Activated B cell treated with CpG ODN at 0.5 μM for 24 hours (primary cell): ENCODE measurements around the gene ANO6. TPM values are rescaled to one million over a fixed set of nuclear protein-coding genes. Genes with fewer than 3 reads are reported as not detected.

Experiments used
- ATAC-seq: fragments of 200-7000 bp; cut with Tn5 transposase; one replicate; pipeline ENCODE4 v1.10.0; 2021; ENCODE audit warnings: low read depth, mild to moderate bottlenecking, moderate library complexity
- CTCF ChIA-PET: fragments of 350-600 bp; sonication (Branson Sonifier 250); formaldehyde crosslinking; loops from one replicate; lab custom pipeline; 2021; ENCODE audit warnings: antibody characterized with exemption; lab: Charles Lee
- POLR2A ChIA-PET: fragments of 350-600 bp; sonication (Branson Sonifier 250); formaldehyde crosslinking; loops from one replicate; lab custom pipeline; 2021; ENCODE audit warnings: antibody characterized with exemption; lab: Charles Lee
- DNase-seq: peaks from one replicate; pipeline ENCODE4 v3.0.0; 2022
- H3K27ac Mint-ChIP-seq: one replicate; pipeline ENCODE4 v1.8.0; 2020; ENCODE audit warnings: mixed read lengths
- H3K27me3 Mint-ChIP-seq: one replicate; pipeline ENCODE4 v1.8.0; 2021; ENCODE audit warnings: mixed read lengths
- H3K36me3 Mint-ChIP-seq: one replicate; pipeline ENCODE4 v1.8.0; 2021; ENCODE audit warnings: low read depth, mixed read lengths
- H3K4me1 Mint-ChIP-seq: one replicate; pipeline ENCODE4 v1.8.0; 2021; ENCODE audit warnings: mixed read lengths
- H3K4me3 Mint-ChIP-seq: one replicate; pipeline ENCODE4 v1.8.0; 2020; ENCODE audit warnings: mild to moderate bottlenecking, mixed read lengths
- H3K9me3 Mint-ChIP-seq: one replicate; pipeline ENCODE4 v1.8.0; 2020; ENCODE audit warnings: mixed read lengths
- intact Hi-C: fragments of 100-400 bp; cut with micrococcal nuclease; formaldehyde crosslinking; loops from one replicate; pipeline ENCODE4 v1.15.1; 2024
- total RNA-seq: library from RNA; stranded (reverse); gene quantifications from 2 replicates; pipeline ENCODE4 v1.2.3, GENCODE V29; 2022
- TF ChIP-seq, protein P1 (sequence below): fragments of 200-600 bp; IDR thresholded peaks from one replicate; pipeline ENCODE4 v1.8.0; 2022; ENCODE audit warnings: antibody characterized with exemption, mild to moderate bottlenecking

The ANO6 gene
- total RNA-seq, 1 donor from 2014 or later: 16.3 TPM

GRCh38 chr12:45331552-45331951 lies 115.7 kb downstream of the ANO6 start:
- peaks cover 17% of the 10 kb centered on the region for H3K36me3 Mint-ChIP-seq
- no peak for DNase-seq

GRCh38 chr12:45334396-45334795 lies 118.5 kb downstream of the ANO6 start:
- ChIA-PET CTCF (no interaction called here), POLR2A (no interaction called here)
- no peak for DNase-seq
- Mint-ChIP-seq H3K27me3 (no peaks in the 10 kb centered on the region), H3K36me3 (peaks cover 17% of the 10 kb centered on the region), H3K9me3 (no peaks in the 10 kb centered on the region), H3K4me1 (no peaks in the 10 kb centered on the region), H3K27ac (no peak overlapping the region), H3K4me3 (no peak overlapping the region)
- TF ChIP-seq, protein P1, sequence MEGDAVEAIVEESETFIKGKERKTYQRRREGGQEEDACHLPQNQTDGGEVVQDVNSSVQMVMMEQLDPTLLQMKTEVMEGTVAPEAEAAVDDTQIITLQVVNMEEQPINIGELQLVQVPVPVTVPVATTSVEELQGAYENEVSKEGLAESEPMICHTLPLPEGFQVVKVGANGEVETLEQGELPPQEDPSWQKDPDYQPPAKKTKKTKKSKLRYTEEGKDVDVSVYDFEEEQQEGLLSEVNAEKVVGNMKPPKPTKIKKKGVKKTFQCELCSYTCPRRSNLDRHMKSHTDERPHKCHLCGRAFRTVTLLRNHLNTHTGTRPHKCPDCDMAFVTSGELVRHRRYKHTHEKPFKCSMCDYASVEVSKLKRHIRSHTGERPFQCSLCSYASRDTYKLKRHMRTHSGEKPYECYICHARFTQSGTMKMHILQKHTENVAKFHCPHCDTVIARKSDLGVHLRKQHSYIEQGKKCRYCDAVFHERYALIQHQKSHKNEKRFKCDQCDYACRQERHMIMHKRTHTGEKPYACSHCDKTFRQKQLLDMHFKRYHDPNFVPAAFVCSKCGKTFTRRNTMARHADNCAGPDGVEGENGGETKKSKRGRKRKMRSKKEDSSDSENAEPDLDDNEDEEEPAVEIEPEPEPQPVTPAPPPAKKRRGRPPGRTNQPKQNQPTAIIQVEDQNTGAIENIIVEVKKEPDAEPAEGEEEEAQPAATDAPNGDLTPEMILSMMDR: no peak
- intact Hi-C loops: no loop called here
- ATAC-seq: no peak

More at GRCh38 chr12:45331552-45331951, 115.7 kb downstream of the ANO6 start:
- POLR2A ChIA-PET: no interaction called here
- TF ChIP-seq, protein P1: no peak
- Mint-ChIP-seq H3K4me3 (no peak overlapping the region), H3K9me3 (no peaks in the 10 kb centered on the region), H3K27me3 (no peaks in the 10 kb centered on the region), H3K27ac (no peak overlapping the region), H3K4me1 (no peaks in the 10 kb centered on the region)
- intact Hi-C loops: no loop called here
- CTCF ChIA-PET: no interaction called here
- no peak for ATAC-seq

DNA sequence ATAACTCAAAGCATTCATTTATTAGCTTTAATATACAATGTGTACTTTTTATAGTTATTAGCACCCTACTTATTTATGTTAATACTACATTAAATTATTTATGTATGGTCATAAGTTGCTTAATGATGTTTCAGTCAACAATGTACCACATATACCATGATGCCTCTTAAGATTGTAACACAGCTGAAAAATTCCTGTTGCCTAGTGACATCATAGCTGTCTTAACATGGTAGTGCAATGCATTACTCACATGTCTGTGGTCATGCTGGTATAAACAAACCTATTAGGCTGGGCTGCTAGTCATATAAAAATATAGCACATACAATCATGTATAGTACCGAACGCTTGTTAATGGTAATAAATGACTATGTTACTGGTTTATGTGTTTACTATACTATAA lies 120.4 kb downstream of the ANO6 start:
- Mint-ChIP-seq H3K27ac (no peak overlapping the region), H3K9me3 (no peaks in the 10 kb centered on the region), H3K4me3 (no peak overlapping the region), H3K4me1 (no peaks in the 10 kb centered on the region), H3K27me3 (no peaks in the 10 kb centered on the region), H3K36me3 (peaks cover 17% of the 10 kb centered on the region)
- intact Hi-C loops: no loop called here
- TF ChIP-seq, protein P1: no peak
- ATAC-seq: no peak
- ChIA-PET POLR2A (no interaction called here), CTCF (interaction anchor here (1.5 kb wide), 1 partner anchor 13 kb away, joined by 3 read pairs; no protein-coding TSS in a partner anchor)
- DNase-seq: no peak

DNA sequence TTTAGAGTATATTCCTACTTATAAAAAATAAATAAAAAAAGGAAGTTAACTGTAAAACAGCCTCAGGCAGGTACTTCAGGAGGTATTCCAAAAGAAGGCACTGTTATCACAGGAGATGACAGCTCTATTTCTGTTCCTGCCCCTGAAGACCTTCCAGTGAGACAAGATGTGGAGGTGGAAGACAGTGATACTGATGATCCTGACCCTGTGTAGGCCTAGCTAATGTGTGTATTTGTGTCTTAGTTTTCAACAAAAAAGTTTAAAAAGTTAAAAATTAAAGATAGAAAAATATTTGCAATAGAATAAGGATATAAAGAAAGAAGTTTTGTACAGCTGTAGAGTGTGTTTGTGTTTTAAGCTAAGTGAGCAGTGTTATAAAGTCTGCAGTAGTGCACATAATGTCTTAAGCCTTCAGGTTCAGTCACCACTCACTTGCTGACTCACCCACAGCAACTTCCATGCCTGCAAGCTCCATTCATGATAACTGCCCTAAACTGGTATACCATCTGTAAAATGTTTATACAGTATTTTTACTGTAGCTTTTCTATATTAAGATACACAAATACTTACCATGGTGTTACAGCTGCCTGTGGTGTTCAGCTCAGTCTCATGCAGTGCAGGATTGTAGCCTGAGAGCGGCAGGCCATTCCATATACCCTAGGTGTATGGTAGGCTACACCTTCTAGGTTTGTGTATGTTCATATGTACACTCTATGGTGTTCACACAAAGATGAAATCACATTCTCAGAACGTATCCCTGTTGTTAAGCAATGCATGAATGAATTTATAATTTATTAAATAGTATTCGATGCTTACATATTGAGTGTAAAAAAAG lies 121.1 kb downstream of the ANO6 start:
- Mint-ChIP-seq H3K9me3 (no peaks in the 10 kb centered on the region), H3K27ac (no peak overlapping the region), H3K36me3 (peaks cover 14% of the 10 kb centered on the region), H3K4me3 (no peak overlapping the region), H3K4me1 (no peaks in the 10 kb centered on the region), H3K27me3 (no peaks in the 10 kb centered on the region)
- POLR2A ChIA-PET: no interaction called here
- DNase-seq (no peak), ATAC-seq (no peak)
- TF ChIP-seq, protein P1: no peak
- intact Hi-C loops: no loop called here
- CTCF ChIA-PET: interaction anchor here (1.5 kb wide), 1 partner anchor 12 kb away, joined by 3 read pairs; no protein-coding TSS in a partner anchor

GRCh38 chr12:45337835-45338234 lies 121.9 kb downstream of the ANO6 start:
- POLR2A ChIA-PET: no interaction called here
- ATAC-seq (no peak), DNase-seq (no peak)
- TF ChIP-seq, protein P1: no peak
- CTCF ChIA-PET: interaction anchor here (1.5 kb wide), 1 partner anchor 11 kb away, joined by 3 read pairs; no protein-coding TSS in a partner anchor
- H3K27ac Mint-ChIP-seq: no peak overlapping the region
- no peak overlapping the region for H3K4me3 Mint-ChIP-seq
- peaks cover 10% of the 10 kb centered on the region for H3K36me3 Mint-ChIP-seq
- no peaks in the 10 kb centered on the region for H3K4me1 Mint-ChIP-seq
- intact Hi-C loops: no loop called here
- H3K27me3 Mint-ChIP-seq: no peaks in the 10 kb centered on the region
- no peaks in the 10 kb centered on the region for H3K9me3 Mint-ChIP-seq
